ENCODE results near the gene PPARGC1A.

DNA sequence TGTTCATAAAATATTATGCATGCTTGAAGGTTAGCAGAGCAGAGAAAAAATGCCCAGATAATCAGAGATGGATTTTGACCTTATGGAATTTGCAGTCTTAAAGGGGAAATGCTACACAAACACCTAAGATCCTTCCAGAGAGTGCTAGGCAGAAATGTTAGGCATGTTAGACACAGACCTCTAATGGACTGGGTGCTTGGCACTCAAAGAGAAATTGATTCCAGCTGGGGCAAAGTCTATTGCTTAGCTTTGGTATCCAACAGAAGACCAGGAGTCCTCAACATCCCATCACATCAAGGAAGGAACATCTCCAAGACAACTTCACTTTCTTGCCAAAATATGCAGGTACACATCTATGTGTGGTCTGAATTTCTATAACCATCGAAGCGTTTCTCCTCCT, 32.2 kb upstream of the PPARGC1A start:
- TF ChIP-seq POLR2AphosphoS5 (IDR thresholded peaks at IDR 0.05), result no peak
- TF ChIP-seq CTCF (IDR thresholded peaks at IDR 0.05), result no peak
- TF ChIP-seq POLR2A (IDR thresholded peaks at IDR 0.05), result no peak
